SK-N-MC (cell line): Measurements from ENCODE around the gene VIPR2.

ENCODE experiments used
- DNase-seq: peaks from one replicate; pipeline ENCODE4 v3.0.0-alpha.2; 2011; ENCODE audit warnings: low read depth, low spot score
- H3K27ac ChIP-seq: fragments of 200-600 bp; sonication (generic); 2 replicates; pipeline ENCODE4 v1.5.1; 2016; ENCODE audit warnings: mixed run types
- H3K36me3 ChIP-seq: fragments of 200-600 bp; sonication (generic); 2 replicates; pipeline ENCODE4 v1.6.1; 2017; ENCODE audit warnings: antibody characterized with exemption, low read length, mixed read lengths; ENCODE audit not compliant: insufficient read depth
- H3K4me3 ChIP-seq: fragments of 200-600 bp; sonication (generic); 2 replicates; pipeline ENCODE4 v1.5.1; 2016
- H3K9ac ChIP-seq: fragments of 200-600 bp; sonication (generic); 2 replicates; pipeline ENCODE4 v1.8.0; 2017; ENCODE audit warnings: mixed run types, mixed read lengths; ENCODE audit not compliant: insufficient read length
- H3K9me3 ChIP-seq: fragments of 200-600 bp; sonication (generic); 2 replicates; pipeline ENCODE4 v1.6.1; 2017; ENCODE audit warnings: low read depth, mild to moderate bottlenecking, antibody characterized with exemption, low read length, moderate library complexity, mixed read lengths
- EZH2 ChIP-seq: fragments of 200-600 bp; sonication (generic); IDR thresholded peaks from one replicate; pipeline ENCODE4 v1.6.1; 2017; ENCODE audit warnings: antibody characterized with exemption
- FOXP2 ChIP-seq: optimal IDR thresholded peaks from 2 replicates; pipeline ENCODE3; 2011; ENCODE audit warnings: mild to moderate bottlenecking, moderate library complexity; ENCODE audit not compliant: insufficient read depth; ENCODE audit errors: extremely low read length, control extremely low read depth
- POLR2AphosphoS5 ChIP-seq: IDR thresholded peaks from 2 replicates; pipeline ENCODE4 v1.6.1; 2012; ENCODE audit warnings: mild to moderate bottlenecking, low read depth, low read length, borderline replicate concordance

VIPR2 gene

GRCh38 chr7:159068893-159069448, 75.7 kb downstream of the VIPR2 start:
- Histone ChIP-seq H3K4me3 (no peak overlapping the region), H3K27ac (no peak overlapping the region), H3K9ac (no peak overlapping the region), H3K36me3 (no peaks in the 10 kb centered on the region), H3K9me3 (no peaks in the 10 kb centered on the region)
- DNase-seq, result no peak
- TF ChIP-seq EZH2 (no peak), POLR2AphosphoS5 (no peak), FOXP2 (no peak)

GRCh38 chr7:159068488-159068811, 76.2 kb downstream of the VIPR2 start:
- DNase-seq, result no peak
- H3K36me3 ChIP-seq, result no peaks in the 10 kb centered on the region
- H3K9ac ChIP-seq, result no peak overlapping the region
- no peak overlapping the region for H3K27ac ChIP-seq
- H3K9me3 ChIP-seq, result no peaks in the 10 kb centered on the region
- TF ChIP-seq POLR2AphosphoS5, result no peak
- TF ChIP-seq FOXP2, result no peak
- no peak for TF ChIP-seq EZH2
- no peak overlapping the region for H3K4me3 ChIP-seq

GRCh38 chr7:159067576-159068487, 76.8 kb downstream of the VIPR2 start:
- Histone ChIP-seq H3K4me3 (no peak overlapping the region), H3K9ac (no peak overlapping the region), H3K36me3 (no peaks in the 10 kb centered on the region), H3K27ac (no peak overlapping the region), H3K9me3 (no peaks in the 10 kb centered on the region)
- TF ChIP-seq POLR2AphosphoS5 (no peak), EZH2 (no peak), FOXP2 (no peak)
- DNase-seq, result no peak

- TF ChIP-seq FOXP2 (no peak), POLR2AphosphoS5 (no peak), EZH2 (no peak)
- Histone ChIP-seq H3K36me3 (no peaks in the 10 kb centered on the region), H3K9ac (no peak overlapping the region), H3K4me3 (no peak overlapping the region), H3K27ac (no peak overlapping the region), H3K9me3 (no peaks in the 10 kb centered on the region)
- no peak for DNase-seq
These were observed 77.7 kb downstream of the VIPR2 start for GRCh38 chr7:159066816-159067575.

- H3K9ac ChIP-seq, result no peak overlapping the region
- H3K4me3 ChIP-seq, result no peak overlapping the region
- no peaks in the 10 kb centered on the region for H3K36me3 ChIP-seq
- no peaks in the 10 kb centered on the region for H3K9me3 ChIP-seq
- no peak for DNase-seq
- TF ChIP-seq FOXP2 (no peak), EZH2 (no peak), POLR2AphosphoS5 (no peak)
- H3K27ac ChIP-seq, result no peak overlapping the region
These were observed 78.7 kb downstream of the VIPR2 start for GRCh38 chr7:159065852-159066480.

GRCh38 chr7:159064816-159065510, 79.7 kb downstream of the VIPR2 start:
- H3K4me3 ChIP-seq, result no peak overlapping the region
- H3K27ac ChIP-seq, result no peak overlapping the region
- no peak overlapping the region for H3K9ac ChIP-seq
- no peak for DNase-seq
- H3K36me3 ChIP-seq, result no peaks in the 10 kb centered on the region
- TF ChIP-seq EZH2 (no peak), POLR2AphosphoS5 (no peak), FOXP2 (no peak)
- no peaks in the 10 kb centered on the region for H3K9me3 ChIP-seq

- Histone ChIP-seq H3K36me3 (no peaks in the 10 kb centered on the region), H3K27ac (no peak overlapping the region), H3K4me3 (no peak overlapping the region), H3K9me3 (no peaks in the 10 kb centered on the region), H3K9ac (no peak overlapping the region)
- TF ChIP-seq EZH2 (no peak), FOXP2 (no peak), POLR2AphosphoS5 (no peak)
- DNase-seq, result no peak
These were observed 80.4 kb downstream of the VIPR2 start for GRCh38 chr7:159064121-159064815.
